Psoas muscle (tissue), 8 donors: ENCODE results near the gene ACBD4. TPM values are rescaled to one million over a fixed set of nuclear protein-coding genes. Genes with fewer than 3 reads are reported as not detected.
A peak's percentile ranks its signal among the peaks of the same experiment; 100 is the strongest.

ENCODE experiments used
- ATAC-seq, 4 donors: fragments of 200-7000 bp; cut with Tn5 transposase; one replicate each; pipeline ENCODE4 v1.9.1; 2020; ENCODE audit warnings: moderate library complexity in 3 of 4, mild to moderate bottlenecking in 2 of 4
- DNase-seq, 2 donors: peaks; one replicate each; pipeline ENCODE4 v3.0.0-alpha.2; 2020
- H3K27ac ChIP-seq: fragments of 200-600 bp; one replicate; pipeline ENCODE4 v1.8.0; 2022
- H3K27me3 ChIP-seq, 3 donors: fragments of 200-600 bp in 1 of 3; one replicate each; pipeline versions ENCODE4 v1.6.1 to v1.8.0; 2013 to 2022; ENCODE audit warnings: low read length in 2 of 3, mild to moderate bottlenecking in 2 of 3, moderate library complexity in 1 of 3; ENCODE audit not compliant: insufficient read depth in 3 of 3
- H3K36me3 ChIP-seq, 2 donors: fragments of 200-600 bp in 1 of 2; one replicate each; pipeline versions ENCODE4 v1.6.1 to v1.8.0; 2013 to 2022; ENCODE audit warnings: low read depth in 1 of 2, mild to moderate bottlenecking in 1 of 2, moderate library complexity in 1 of 2; ENCODE audit not compliant: insufficient read depth in 1 of 2
- H3K4me1 ChIP-seq: fragments of 200-600 bp; one replicate; pipeline ENCODE4 v1.8.0; 2022
- H3K4me3 ChIP-seq: fragments of 200-600 bp; one replicate; pipeline ENCODE4 v1.8.0; 2022; ENCODE audit warnings: mild to moderate bottlenecking
- H3K9me3 ChIP-seq: fragments of 200-600 bp; one replicate; pipeline ENCODE4 v1.8.0; 2022
- CTCF ChIP-seq: fragments of 200-600 bp; IDR thresholded peaks from one replicate; pipeline ENCODE4 v1.8.0; 2022; ENCODE audit warnings: antibody characterized with exemption
- WGBS, 3 donors: extraction: QIAGEN DNeasy Blood & Tissue Kit; methylation state at CpG; one replicate each; pipeline versions ENCODE4 v1.1.6 to v1.1.7; 2013; 5-methylcytosine and 5-hydroxymethylcytosine counted together
- intact Hi-C, 2 donors: fragments of 100-400 bp; cut with DNase I; formaldehyde crosslinking; loops; one replicate each; pipeline versions ENCODE4 v1.11.0 to v1.14.2; 2022
- polyA plus RNA-seq, 3 donors: library from polyadenylated mRNA; stranded (reverse); fragments of 200-250 nt; gene quantifications; one replicate each; pipeline ENCODE4 v1.2.3, GENCODE V29; 2013
- total RNA-seq, 4 donors: library from RNA; stranded (reverse); fragmentation: NEBNext Ultra II Directional in 2 of 4; extraction: Animal tissue kit (Norgen Biotek cat#: 25700) in 2 of 4; gene quantifications; one replicate each; pipeline versions ENCODE4 v1.2.1 to v1.2.4, GENCODE V29; 2021 to 2023
- donor health status: healthy with polysubstance abuse.
- donor health status: DM: no; HTN: no; CAD: no; lungs with moderate emphysema.
- donor health status: Bipolar disorder and iron deficiency.
- donor health status: healthy.
- donor health status: DM: yes; HTN: yes; CAD: no.
- donor health status: DM: no; HTN: no; CAD: no.
- donor health status: DM: no; HTN: no; CAD: no.
- donor health status: DM: yes; HTN: yes; CAD: no.

The ACBD4 gene
- total and polyA plus RNA-seq, 7 donors, result 2.7 to 8.2 (median 4.4) TPM

- no peak for DNase-seq
- H3K4me3 ChIP-seq, result peak overlapping the region; percentile 15
- 71 to 84% (median 72%) methylated on average over 5 of the region's 5 CpGs for whole genome bisulfite sequencing, 3 donors
- no peak for ATAC-seq
- H3K9me3 ChIP-seq, result no peaks in the 10 kb centered on the region
- no peak for TF ChIP-seq CTCF
- H3K27ac ChIP-seq, result peak overlapping the region; percentile 77
- intact Hi-C loops, result no loop called here
- no peaks in the 10 kb centered on the region for H3K27me3 ChIP-seq
- H3K4me1 ChIP-seq, result peaks cover 48% of the 10 kb centered on the region
- peaks cover 14 to 93% of the 10 kb centered on the region in 2 donors for H3K36me3 ChIP-seq
Observed at GRCh38 chr17:45087978-45088377, 47.5 kb upstream of the ACBD4 start.

GRCh38 chr17:45088741-45089140, 46.7 kb upstream of the ACBD4 start:
- peaks cover 12 to 90% of the 10 kb centered on the region in 2 donors for H3K36me3 ChIP-seq

GRCh38 chr17:45090711-45091110, 44.8 kb upstream of the ACBD4 start:
- TF ChIP-seq CTCF, result no peak
- DNase-seq, result no peak
- H3K27me3 ChIP-seq, result no peaks in the 10 kb centered on the region
- intact Hi-C loops, result no loop called here
- peaks cover 18 to 90% of the 10 kb centered on the region in 2 donors for H3K36me3 ChIP-seq
- H3K27ac ChIP-seq, result peak overlapping the region; percentile 24
- H3K4me1 ChIP-seq, result peaks cover 68% of the 10 kb centered on the region
- 75 to 89% (median 89%) methylated on average over 3 of the region's 3 CpGs for WGBS, 3 donors
- no peak overlapping the region for H3K4me3 ChIP-seq
- no peaks in the 10 kb centered on the region for H3K9me3 ChIP-seq
- ATAC-seq, result no peak

More at GRCh38 chr17:45088741-45089140, 46.7 kb upstream of the ACBD4 start:
- peak overlapping the region; percentile 77 for H3K27ac ChIP-seq
- intact Hi-C loops, result no loop called here
- 65 to 91% (median 79%) methylated on average over 3 of the region's 3 CpGs for WGBS, 3 donors
- H3K4me1 ChIP-seq, result peaks cover 56% of the 10 kb centered on the region
- H3K4me3 ChIP-seq, result no peak overlapping the region
- no peaks in the 10 kb centered on the region for H3K27me3 ChIP-seq
- DNase-seq (no peak), ATAC-seq (no peak)
- TF ChIP-seq CTCF, result no peak
- no peaks in the 10 kb centered on the region for H3K9me3 ChIP-seq

- Histone ChIP-seq H3K27ac (peak overlapping the region; percentile 96), H3K36me3 (peaks cover 17 to 90% of the 10 kb centered on the region in 2 donors), H3K4me1 (peaks cover 70% of the 10 kb centered on the region), H3K9me3 (no peaks in the 10 kb centered on the region), H3K4me3 (no peak overlapping the region), H3K27me3 (no peaks in the 10 kb centered on the region)
- ATAC-seq, result peak in 3 of 4 donors; percentile 35 to 62 (median 60)
- 75 to 79% (median 78%) methylated on average over 11 of the region's 11 CpGs for WGBS, 3 donors
- no peak for TF ChIP-seq CTCF
- intact Hi-C loops, result no loop called here
- DNase-seq, result no peak
Observed at GRCh38 chr17:45091778-45092425, 43.6 kb upstream of the ACBD4 start.
